ENCODE data around the gene FSTL4.

Gene FSTL4

GRCh38 chr5:133412661-133413060, 199.7 kb downstream of the FSTL4 start:
- H3K36me3 ChIP-seq (ENCODE audit: control insufficient read depth in 2 of 2, insufficient read depth in 2 of 2, low read length in 2 of 2): no peaks in the 10 kb centered on the region
- peaks cover 0 to 3% of the 10 kb centered on the region in 2 donors for H3K27me3 ChIP-seq (ENCODE audit: control insufficient read depth in 2 of 2, insufficient read depth in 2 of 2, low read length in 2 of 2)
- H3K27ac ChIP-seq (ENCODE audit: low read depth in 2 of 2, low read length in 2 of 2): no peak overlapping the region
- H3K4me3 ChIP-seq (ENCODE audit: low read length in 2 of 2): no peak overlapping the region
- H3K9me3 ChIP-seq (ENCODE audit: control insufficient read depth in 2 of 2, low read length in 2 of 2): no peaks in the 10 kb centered on the region
- H3K9ac ChIP-seq (ENCODE audit: low read depth in 1 of 2, low read length in 2 of 2): no peak overlapping the region
- H3K4me1 ChIP-seq (ENCODE audit: control insufficient read depth in 2 of 2, insufficient read depth in 2 of 2, low read length in 2 of 2): no peaks in the 10 kb centered on the region

- H3K36me3 ChIP-seq (ENCODE audit: control insufficient read depth in 2 of 2, insufficient read depth in 2 of 2, low read length in 2 of 2): no peaks in the 10 kb centered on the region
- H3K9ac ChIP-seq (ENCODE audit: low read depth in 1 of 2, low read length in 2 of 2): no peak overlapping the region
- H3K27me3 ChIP-seq (ENCODE audit: control insufficient read depth in 2 of 2, insufficient read depth in 2 of 2, low read length in 2 of 2): peaks cover 0 to 3% of the 10 kb centered on the region in 2 donors
- H3K27ac ChIP-seq (ENCODE audit: low read depth in 2 of 2, low read length in 2 of 2): no peak overlapping the region
- H3K9me3 ChIP-seq (ENCODE audit: control insufficient read depth in 2 of 2, low read length in 2 of 2): no peaks in the 10 kb centered on the region
- no peak overlapping the region for H3K4me3 ChIP-seq (ENCODE audit: low read length in 2 of 2)
- H3K4me1 ChIP-seq (ENCODE audit: control insufficient read depth in 2 of 2, insufficient read depth in 2 of 2, low read length in 2 of 2): no peaks in the 10 kb centered on the region
Observed at GRCh38 chr5:133410335-133410828, 202.0 kb downstream of the FSTL4 start.

- Histone ChIP-seq H3K9me3 (ENCODE audit: control insufficient read depth in 2 of 2, low read length in 2 of 2) (no peaks in the 10 kb centered on the region), H3K4me3 (ENCODE audit: low read length in 2 of 2) (no peak overlapping the region), H3K4me1 (ENCODE audit: control insufficient read depth in 2 of 2, insufficient read depth in 2 of 2, low read length in 2 of 2) (no peaks in the 10 kb centered on the region), H3K9ac (ENCODE audit: low read depth in 1 of 2, low read length in 2 of 2) (no peak overlapping the region), H3K27ac (ENCODE audit: low read depth in 2 of 2, low read length in 2 of 2) (no peak overlapping the region), H3K27me3 (ENCODE audit: control insufficient read depth in 2 of 2, insufficient read depth in 2 of 2, low read length in 2 of 2) (peaks cover 0 to 3% of the 10 kb centered on the region in 2 donors), H3K36me3 (ENCODE audit: control insufficient read depth in 2 of 2, insufficient read depth in 2 of 2, low read length in 2 of 2) (no peaks in the 10 kb centered on the region)
Observed at GRCh38 chr5:133409210-133409674, 203.1 kb downstream of the FSTL4 start.

GRCh38 chr5:133408322-133408721, 204.0 kb downstream of the FSTL4 start:
- H3K27me3 ChIP-seq (ENCODE audit: control insufficient read depth in 2 of 2, insufficient read depth in 2 of 2, low read length in 2 of 2): peaks cover 0 to 3% of the 10 kb centered on the region in 2 donors
- H3K9me3 ChIP-seq (ENCODE audit: control insufficient read depth in 2 of 2, low read length in 2 of 2): no peaks in the 10 kb centered on the region
- no peak overlapping the region for H3K27ac ChIP-seq (ENCODE audit: low read depth in 2 of 2, low read length in 2 of 2)
- H3K36me3 ChIP-seq (ENCODE audit: control insufficient read depth in 2 of 2, insufficient read depth in 2 of 2, low read length in 2 of 2): no peaks in the 10 kb centered on the region
- no peaks in the 10 kb centered on the region for H3K4me1 ChIP-seq (ENCODE audit: control insufficient read depth in 2 of 2, insufficient read depth in 2 of 2, low read length in 2 of 2)
- H3K4me3 ChIP-seq (ENCODE audit: low read length in 2 of 2): no peak overlapping the region
- no peak overlapping the region for H3K9ac ChIP-seq (ENCODE audit: low read depth in 1 of 2, low read length in 2 of 2)

GRCh38 chr5:133406977-133407632, 205.2 kb downstream of the FSTL4 start:
- Histone ChIP-seq H3K27me3 (ENCODE audit: control insufficient read depth in 2 of 2, insufficient read depth in 2 of 2, low read length in 2 of 2) (peaks cover 0 to 3% of the 10 kb centered on the region in 2 donors), H3K27ac (ENCODE audit: low read depth in 2 of 2, low read length in 2 of 2) (no peak overlapping the region), H3K4me1 (ENCODE audit: control insufficient read depth in 2 of 2, insufficient read depth in 2 of 2, low read length in 2 of 2) (no peaks in the 10 kb centered on the region), H3K36me3 (ENCODE audit: control insufficient read depth in 2 of 2, insufficient read depth in 2 of 2, low read length in 2 of 2) (no peaks in the 10 kb centered on the region), H3K9ac (ENCODE audit: low read depth in 1 of 2, low read length in 2 of 2) (no peak overlapping the region), H3K9me3 (ENCODE audit: control insufficient read depth in 2 of 2, low read length in 2 of 2) (no peaks in the 10 kb centered on the region), H3K4me3 (ENCODE audit: low read length in 2 of 2) (no peak overlapping the region)

DNA sequence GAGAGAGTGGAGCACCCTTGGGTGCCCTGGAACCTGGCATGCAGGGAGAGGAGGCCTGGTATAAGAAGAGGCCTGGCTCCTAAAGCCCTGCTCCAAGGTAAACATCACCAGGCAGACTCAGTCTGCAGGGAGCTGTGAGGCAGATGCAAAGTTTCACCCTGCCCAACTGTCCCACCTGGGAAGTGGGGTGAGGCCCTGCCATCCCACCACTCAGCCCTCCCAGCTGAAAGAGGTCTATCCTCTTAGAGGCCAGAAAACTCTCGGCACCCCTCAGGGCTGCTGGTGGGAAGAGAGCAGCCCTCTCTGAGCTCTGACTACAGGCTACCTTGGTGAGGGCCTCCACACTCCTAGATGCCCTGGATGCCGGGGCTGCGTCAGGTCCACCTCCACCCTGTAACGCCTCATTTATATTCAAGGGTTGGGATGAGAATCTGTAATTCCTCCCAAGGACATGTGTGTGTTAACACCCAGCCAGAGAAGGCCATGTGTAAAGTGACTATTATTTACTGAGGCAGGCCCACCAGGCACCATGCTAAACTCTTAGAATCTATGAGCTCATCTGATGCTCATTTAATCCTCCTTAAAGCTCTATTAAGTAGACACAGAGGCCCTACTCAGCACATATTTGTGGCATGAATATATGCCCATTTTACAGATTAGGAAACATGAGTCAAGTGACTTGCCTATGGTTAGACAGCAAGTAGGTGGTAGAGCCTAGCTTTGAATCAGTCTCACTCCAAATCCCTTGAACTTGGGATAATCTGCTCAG, 205.9 kb downstream of the FSTL4 start:
- Histone ChIP-seq H3K27ac (ENCODE audit: low read depth in 2 of 2, low read length in 2 of 2) (no peak overlapping the region), H3K36me3 (ENCODE audit: control insufficient read depth in 2 of 2, insufficient read depth in 2 of 2, low read length in 2 of 2) (no peaks in the 10 kb centered on the region), H3K4me3 (ENCODE audit: low read length in 2 of 2) (no peak overlapping the region), H3K9me3 (ENCODE audit: control insufficient read depth in 2 of 2, low read length in 2 of 2) (no peaks in the 10 kb centered on the region), H3K27me3 (ENCODE audit: control insufficient read depth in 2 of 2, insufficient read depth in 2 of 2, low read length in 2 of 2) (peaks cover 0 to 3% of the 10 kb centered on the region in 2 donors), H3K4me1 (ENCODE audit: control insufficient read depth in 2 of 2, insufficient read depth in 2 of 2, low read length in 2 of 2) (no peaks in the 10 kb centered on the region), H3K9ac (ENCODE audit: low read depth in 1 of 2, low read length in 2 of 2) (no peak overlapping the region)

- Histone ChIP-seq H3K4me3 (ENCODE audit: low read length in 2 of 2) (no peak overlapping the region), H3K4me1 (ENCODE audit: control insufficient read depth in 2 of 2, insufficient read depth in 2 of 2, low read length in 2 of 2) (no peaks in the 10 kb centered on the region), H3K9ac (ENCODE audit: low read depth in 1 of 2, low read length in 2 of 2) (no peak overlapping the region), H3K36me3 (ENCODE audit: control insufficient read depth in 2 of 2, insufficient read depth in 2 of 2, low read length in 2 of 2) (no peaks in the 10 kb centered on the region), H3K9me3 (ENCODE audit: control insufficient read depth in 2 of 2, low read length in 2 of 2) (no peaks in the 10 kb centered on the region), H3K27me3 (ENCODE audit: control insufficient read depth in 2 of 2, insufficient read depth in 2 of 2, low read length in 2 of 2) (peaks cover 0 to 3% of the 10 kb centered on the region in 2 donors), H3K27ac (ENCODE audit: low read depth in 2 of 2, low read length in 2 of 2) (no peak overlapping the region)
Observed at GRCh38 chr5:133405275-133406034, 206.9 kb downstream of the FSTL4 start.

DNA sequence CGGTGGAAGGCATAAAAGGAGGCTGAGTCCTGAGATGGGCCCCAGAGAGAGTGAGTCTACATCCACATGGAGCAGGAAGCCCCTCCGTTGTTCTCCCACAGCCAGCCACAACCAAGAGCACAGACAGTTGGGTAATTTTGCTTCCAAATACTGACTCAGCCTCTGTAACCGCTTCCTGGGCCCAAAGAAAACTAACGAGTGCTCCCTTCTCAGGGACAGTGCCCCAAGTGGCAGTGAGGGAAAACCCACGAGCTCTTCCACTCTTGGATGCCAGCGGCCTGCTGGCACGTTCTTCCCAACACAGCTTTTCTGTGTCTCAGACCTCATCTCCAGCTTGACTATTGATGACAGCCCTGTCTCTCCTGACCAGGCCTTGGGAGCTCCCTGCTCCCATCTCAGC, 207.6 kb downstream of the FSTL4 start:
- H3K27ac ChIP-seq (ENCODE audit: low read depth in 2 of 2, low read length in 2 of 2): no peak overlapping the region
- no peak overlapping the region for H3K9ac ChIP-seq (ENCODE audit: low read depth in 1 of 2, low read length in 2 of 2)
- no peaks in the 10 kb centered on the region for H3K4me1 ChIP-seq (ENCODE audit: control insufficient read depth in 2 of 2, insufficient read depth in 2 of 2, low read length in 2 of 2)
- H3K9me3 ChIP-seq (ENCODE audit: control insufficient read depth in 2 of 2, low read length in 2 of 2): no peaks in the 10 kb centered on the region
- H3K4me3 ChIP-seq (ENCODE audit: low read length in 2 of 2): no peak overlapping the region
- no peaks in the 10 kb centered on the region for H3K27me3 ChIP-seq (ENCODE audit: control insufficient read depth in 2 of 2, insufficient read depth in 2 of 2, low read length in 2 of 2)
- no peaks in the 10 kb centered on the region for H3K36me3 ChIP-seq (ENCODE audit: control insufficient read depth in 2 of 2, insufficient read depth in 2 of 2, low read length in 2 of 2)

DNA sequence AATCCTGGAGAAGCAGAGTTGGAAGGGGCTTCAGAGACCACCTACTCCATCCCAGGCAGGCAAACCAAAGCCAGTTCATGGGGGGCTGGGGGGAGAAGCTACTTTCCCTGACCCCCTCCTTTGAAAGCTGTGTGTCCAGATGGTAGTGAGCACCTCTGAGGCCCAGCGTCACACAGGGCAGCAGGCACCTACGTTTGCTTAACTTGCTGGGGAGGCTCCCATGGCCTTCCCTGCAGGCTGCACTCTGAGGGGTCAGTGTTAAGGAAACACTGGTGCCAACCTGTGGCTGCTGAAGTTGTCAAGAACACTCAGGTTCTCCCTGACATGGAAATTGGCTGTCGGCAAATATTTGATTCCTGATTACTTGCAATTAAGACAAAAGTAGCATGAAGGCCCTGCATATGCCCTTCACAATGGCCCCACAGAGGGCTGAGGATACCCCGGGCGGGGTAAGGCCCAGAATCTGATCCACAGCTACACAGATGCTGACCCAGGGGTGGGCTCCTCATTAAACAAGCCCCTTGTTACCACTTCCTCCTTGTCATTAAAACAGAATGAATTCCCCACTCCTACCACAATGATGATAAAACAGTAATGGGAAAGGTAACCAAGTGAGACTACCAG, 208.5 kb downstream of the FSTL4 start:
- H3K9ac ChIP-seq (ENCODE audit: low read depth in 1 of 2, low read length in 2 of 2): no peak overlapping the region
- H3K9me3 ChIP-seq (ENCODE audit: control insufficient read depth in 2 of 2, low read length in 2 of 2): no peaks in the 10 kb centered on the region
- no peak overlapping the region for H3K27ac ChIP-seq (ENCODE audit: low read depth in 2 of 2, low read length in 2 of 2)
- no peak overlapping the region for H3K4me3 ChIP-seq (ENCODE audit: low read length in 2 of 2)
- H3K4me1 ChIP-seq (ENCODE audit: control insufficient read depth in 2 of 2, insufficient read depth in 2 of 2, low read length in 2 of 2): no peaks in the 10 kb centered on the region
- H3K27me3 ChIP-seq (ENCODE audit: control insufficient read depth in 2 of 2, insufficient read depth in 2 of 2, low read length in 2 of 2): no peaks in the 10 kb centered on the region
- no peaks in the 10 kb centered on the region for H3K36me3 ChIP-seq (ENCODE audit: control insufficient read depth in 2 of 2, insufficient read depth in 2 of 2, low read length in 2 of 2)

All from mucosa of rectum (tissue), 2 donors.